ENCODE results near the gene AAGAB.

The AAGAB gene

GRCh38 chr15:67165254-67166253 lies 88.9 kb downstream of the AAGAB start:
- no peak for TF ChIP-seq SIN3A (IDR thresholded peaks at IDR 0.05; ENCODE audit: borderline replicate concordance, insufficient read depth, low read length)
- peak; percentile 13; the same call in 1 of the 2 replicates for TF ChIP-seq POLR2AphosphoS5 (IDR thresholded peaks at IDR 0.05; ENCODE audit: low read depth, low read length)
- TF ChIP-seq REST (IDR thresholded peaks at IDR 0.05; ENCODE audit: insufficient read depth in 1 of 2, low read depth in 2 of 2, low read length in 2 of 2) = 0 out of 4 replicates have a peak, but pooled peaks of 1 of the 2 experiments have one; percentile 38
- TF ChIP-seq TAF1 (IDR thresholded peaks at IDR 0.05; ENCODE audit: borderline replicate concordance, insufficient read depth, low read length) = peak; percentile 46; the same call in 1 of the 2 replicates
- no peak for TF ChIP-seq FOXP2 (optimal IDR thresholded peaks at IDR 0.05; ENCODE audit: borderline replicate concordance, extremely low read depth, extremely low read length, insufficient read depth)

- no peak for TF ChIP-seq POLR2AphosphoS5 (IDR thresholded peaks at IDR 0.05; ENCODE audit: low read depth, low read length)
These were observed 89.6 kb downstream of the AAGAB start for GRCh38 chr15:67164811-67165253.

GRCh38 chr15:67164401-67164791 lies 90.1 kb downstream of the AAGAB start:
- TF ChIP-seq SIN3A (IDR thresholded peaks at IDR 0.05; ENCODE audit: borderline replicate concordance, insufficient read depth, low read length) = no peak
- no peak for TF ChIP-seq REST (IDR thresholded peaks at IDR 0.05; ENCODE audit: insufficient read depth in 1 of 2, low read depth in 2 of 2, low read length in 2 of 2)
- no peak for TF ChIP-seq FOXP2 (optimal IDR thresholded peaks at IDR 0.05; ENCODE audit: borderline replicate concordance, extremely low read depth, extremely low read length, insufficient read depth)
- TF ChIP-seq POLR2AphosphoS5 (IDR thresholded peaks at IDR 0.05; ENCODE audit: low read depth, low read length) = no peak
- no peak for TF ChIP-seq TAF1 (IDR thresholded peaks at IDR 0.05; ENCODE audit: borderline replicate concordance, insufficient read depth, low read length)

- TF ChIP-seq POLR2AphosphoS5 (IDR thresholded peaks at IDR 0.05; ENCODE audit: low read depth, low read length) (no peak), FOXP2 (optimal IDR thresholded peaks at IDR 0.05; ENCODE audit: borderline replicate concordance, extremely low read depth, extremely low read length, insufficient read depth) (no peak), TAF1 (IDR thresholded peaks at IDR 0.05; ENCODE audit: borderline replicate concordance, insufficient read depth, low read length) (no peak), REST (IDR thresholded peaks at IDR 0.05; ENCODE audit: insufficient read depth in 1 of 2, low read depth in 2 of 2, low read length in 2 of 2) (no peak), SIN3A (IDR thresholded peaks at IDR 0.05; ENCODE audit: borderline replicate concordance, insufficient read depth, low read length) (no peak)
These were observed 91.3 kb downstream of the AAGAB start for GRCh38 chr15:67163180-67163579.

- TF ChIP-seq POLR2AphosphoS5 (IDR thresholded peaks at IDR 0.05; ENCODE audit: low read depth, low read length) (no peak), REST (IDR thresholded peaks at IDR 0.05; ENCODE audit: insufficient read depth in 1 of 2, low read depth in 2 of 2, low read length in 2 of 2) (no peak), TAF1 (IDR thresholded peaks at IDR 0.05; ENCODE audit: borderline replicate concordance, insufficient read depth, low read length) (no peak), FOXP2 (optimal IDR thresholded peaks at IDR 0.05; ENCODE audit: borderline replicate concordance, extremely low read depth, extremely low read length, insufficient read depth) (no peak), SIN3A (IDR thresholded peaks at IDR 0.05; ENCODE audit: borderline replicate concordance, insufficient read depth, low read length) (no peak)
These were observed 92.6 kb downstream of the AAGAB start for GRCh38 chr15:67161881-67162280.
